Fibroblast of skin of right quadriceps (primary cell): Measurements from ENCODE around the gene TPGS2.
"Not testable (repeated sequence)": the region's sequence is repeated elsewhere in the genome, so short reads cannot be mapped to it uniquely, and the experiment has no call there.

Experiments
- DNase-seq: peaks from one replicate; pipeline ENCODE4 v3.0.0-alpha.2; 2013

The TPGS2 gene

DNA sequence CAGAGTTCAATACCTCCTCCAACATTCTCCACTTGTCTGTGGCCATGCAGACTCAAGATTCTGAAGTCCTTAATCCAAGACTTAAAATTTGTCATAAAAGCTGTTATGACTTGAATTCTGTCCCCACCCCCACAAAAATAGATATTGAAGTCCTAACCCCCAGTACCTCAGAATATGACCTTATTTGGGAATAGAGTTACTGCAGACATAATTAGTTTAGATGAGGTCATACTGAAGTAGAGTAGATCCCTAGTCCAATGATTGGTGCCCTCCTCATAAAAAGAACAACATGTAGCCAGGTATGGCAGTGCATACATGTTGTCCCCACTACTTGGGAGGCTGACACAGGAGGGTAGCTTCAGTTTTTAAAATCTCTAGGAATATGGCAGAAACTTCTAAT, 9.2 kb downstream of the TPGS2 start:
- DNase-seq: no peak

GRCh38 chr18:36818652-36819051, 10.2 kb downstream of the TPGS2 start:
- no peak for DNase-seq

DNA sequence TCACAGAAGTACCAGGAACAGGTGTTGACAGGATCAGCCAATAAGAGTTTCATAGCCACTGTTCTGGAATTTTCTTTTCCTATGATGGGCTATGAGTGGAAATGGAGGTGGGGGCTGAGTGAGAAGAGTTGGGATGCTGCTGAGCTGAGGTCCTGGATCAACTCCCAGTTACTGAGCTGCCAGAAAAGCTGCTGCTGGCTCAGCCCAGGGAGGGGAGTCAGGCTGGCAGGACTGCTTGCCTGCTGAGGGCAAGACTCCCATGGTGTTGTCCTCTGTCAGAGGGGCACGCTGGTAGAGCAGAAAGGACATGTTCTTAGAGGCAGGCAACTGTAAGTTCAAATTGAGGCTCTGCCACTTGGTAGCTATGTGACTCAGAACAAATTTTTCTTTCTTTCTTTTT, 11.8 kb downstream of the TPGS2 start:
- no peak for DNase-seq

- not testable (repeated sequence) for DNase-seq
These were observed 12.7 kb downstream of the TPGS2 start for GRCh38 chr18:36816096-36816495.

DNA sequence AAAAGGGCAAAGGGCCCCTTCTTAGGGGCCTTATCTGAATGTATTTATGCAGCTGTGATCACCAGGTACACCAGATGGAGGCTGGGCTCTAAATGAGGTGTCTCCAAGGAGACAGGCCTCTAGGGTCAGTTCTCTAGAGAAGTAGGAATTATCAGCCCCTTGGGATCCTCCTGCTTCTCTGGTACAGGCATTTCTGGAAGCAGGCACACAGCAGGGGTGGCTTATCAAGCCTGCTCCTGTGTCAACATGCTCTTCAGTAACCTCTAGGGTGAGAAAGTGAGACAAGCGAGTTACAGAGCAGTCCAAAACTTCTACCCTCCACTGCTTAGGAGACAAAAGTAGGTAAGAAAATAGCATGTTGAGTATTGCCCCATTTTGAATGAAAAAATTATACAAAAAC, 13.8 kb downstream of the TPGS2 start:
- DNase-seq: no peak

GRCh38 chr18:36813824-36814223, 15.0 kb downstream of the TPGS2 start:
- no peak for DNase-seq

DNA sequence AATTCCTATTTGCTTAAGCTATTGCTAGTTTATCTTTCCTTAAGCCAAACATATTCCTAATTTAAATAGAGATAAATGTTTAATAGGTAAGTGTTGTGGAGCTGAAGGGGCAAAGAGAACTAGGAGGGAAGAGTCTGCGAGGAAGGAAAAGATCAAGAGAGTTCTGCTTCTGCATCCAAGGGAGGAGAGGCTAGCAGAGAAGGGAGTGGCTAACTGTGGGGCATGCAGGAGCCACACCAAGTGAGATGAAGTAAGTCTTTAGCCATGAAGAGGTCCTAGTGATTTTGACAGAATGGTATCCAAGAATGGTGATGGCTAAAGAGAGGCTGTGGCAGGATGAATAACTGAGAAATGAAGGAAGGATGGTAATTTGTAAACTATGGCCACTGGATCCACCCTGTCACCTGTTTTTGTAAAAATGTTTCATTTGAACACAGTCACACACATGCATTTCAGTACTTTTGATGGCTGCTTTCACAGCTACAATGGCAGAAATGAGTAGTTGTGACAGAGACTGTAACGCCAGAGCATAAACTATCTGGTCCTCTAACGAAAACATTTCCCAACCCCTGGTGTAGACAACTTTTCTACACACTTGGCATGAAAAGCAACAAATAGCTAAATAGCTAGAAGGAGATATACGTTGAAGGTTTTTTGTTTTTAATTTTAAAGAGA, 15.6 kb downstream of the TPGS2 start:
- no peak for DNase-seq

DNA sequence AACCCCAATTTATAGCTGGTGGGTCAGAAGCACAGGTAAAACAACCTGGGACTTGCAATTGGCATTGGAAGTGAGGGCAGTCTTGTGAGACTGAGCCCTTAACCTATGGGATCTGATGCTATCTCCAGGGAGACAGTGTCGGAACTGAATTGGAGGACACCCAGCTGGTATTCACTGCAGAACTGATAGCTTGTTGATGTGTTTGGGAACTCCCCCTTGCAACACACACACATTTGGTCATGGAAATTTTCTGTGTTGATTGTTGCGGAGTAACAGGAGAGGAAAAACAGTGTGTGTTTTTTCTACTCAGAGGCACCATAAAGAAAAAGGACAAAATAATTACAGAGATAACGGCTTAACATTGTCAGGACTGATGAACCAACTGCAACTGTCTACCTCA, 16.1 kb downstream of the TPGS2 start:
- no peak for DNase-seq

- peak; percentile 34 for DNase-seq
These were observed 16.8 kb downstream of the TPGS2 start for GRCh38 chr18:36811955-36812354.

GRCh38 chr18:36811430-36811829, 17.4 kb downstream of the TPGS2 start:
- peak; percentile 63 for DNase-seq

DNA sequence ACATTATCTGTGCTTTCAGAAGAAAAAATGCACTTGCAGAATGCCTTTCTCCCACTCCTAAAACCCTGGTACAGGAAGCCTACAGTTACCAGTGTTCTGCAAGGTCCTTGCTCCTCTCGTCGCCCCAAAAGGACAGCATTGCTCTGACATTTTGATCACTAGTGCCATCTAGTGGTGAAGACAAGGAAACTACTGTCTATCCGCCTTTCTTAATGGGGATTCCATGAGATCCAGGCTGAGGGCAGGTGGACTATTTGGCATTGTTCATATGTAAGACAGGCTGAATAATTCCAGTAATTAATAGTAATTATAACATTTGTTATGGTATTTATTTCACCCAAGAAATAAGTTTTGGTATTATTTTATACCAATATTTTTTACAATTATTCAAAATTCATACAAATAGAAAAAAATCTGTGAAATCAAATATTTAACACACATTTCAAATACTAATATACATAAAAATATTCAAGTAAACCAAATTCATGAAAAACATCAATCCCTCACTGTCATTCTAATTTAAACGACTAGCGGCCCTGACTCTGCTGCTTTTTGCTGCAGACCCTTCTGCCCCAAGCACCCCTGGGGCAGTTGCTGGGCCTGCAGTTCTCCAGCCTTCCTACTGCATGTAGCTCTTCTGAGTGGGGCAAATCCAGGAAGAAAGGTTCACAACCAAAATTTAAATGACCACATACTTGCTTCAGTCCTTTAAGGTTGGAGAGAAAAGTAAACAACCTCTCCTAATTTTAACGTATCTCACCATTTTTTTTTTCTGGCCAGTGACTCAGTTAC, 19.0 kb downstream of the TPGS2 start:
- DNase-seq: peak; percentile 75

- DNase-seq: peak; percentile 91
These were observed 20.1 kb downstream of the TPGS2 start for GRCh38 chr18:36808681-36809080.

GRCh38 chr18:36805105-36805504, 23.7 kb downstream of the TPGS2 start:
- DNase-seq: no peak

DNA sequence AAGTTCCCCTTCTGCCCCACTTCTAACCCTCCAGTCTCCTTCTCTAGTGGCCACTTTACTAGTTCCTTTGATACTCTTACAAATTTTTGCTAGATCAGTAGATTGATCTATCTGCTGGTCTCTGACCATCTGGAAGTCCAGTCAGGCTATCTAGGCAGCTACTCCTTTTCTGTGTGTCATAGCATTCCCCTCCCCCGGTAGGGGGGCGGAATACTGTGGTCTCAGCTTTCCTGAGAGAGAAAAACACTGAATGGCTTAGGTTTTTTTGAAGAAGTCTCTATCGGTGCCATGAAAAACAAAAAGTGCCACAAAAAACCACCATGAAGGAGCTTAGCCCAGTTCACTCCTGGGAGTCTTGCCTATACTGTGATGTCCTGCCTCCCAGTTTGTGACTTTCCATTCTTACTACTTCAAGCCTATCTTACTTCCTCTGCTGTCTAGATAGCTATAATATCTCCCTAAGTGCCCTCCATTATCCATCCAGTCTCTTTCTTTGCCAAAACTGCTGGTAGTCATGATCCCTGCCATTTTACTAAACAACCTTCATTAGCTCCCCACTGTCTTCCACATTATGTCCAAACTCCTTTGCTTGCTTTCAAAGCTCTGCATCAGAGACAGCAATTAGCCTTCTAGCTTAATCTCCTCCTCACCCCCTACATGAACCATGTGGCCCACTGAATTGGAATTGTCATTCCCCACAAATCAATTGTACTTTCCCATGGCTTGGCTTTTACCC, 29.9 kb downstream of the TPGS2 start:
- DNase-seq: no peak

DNA sequence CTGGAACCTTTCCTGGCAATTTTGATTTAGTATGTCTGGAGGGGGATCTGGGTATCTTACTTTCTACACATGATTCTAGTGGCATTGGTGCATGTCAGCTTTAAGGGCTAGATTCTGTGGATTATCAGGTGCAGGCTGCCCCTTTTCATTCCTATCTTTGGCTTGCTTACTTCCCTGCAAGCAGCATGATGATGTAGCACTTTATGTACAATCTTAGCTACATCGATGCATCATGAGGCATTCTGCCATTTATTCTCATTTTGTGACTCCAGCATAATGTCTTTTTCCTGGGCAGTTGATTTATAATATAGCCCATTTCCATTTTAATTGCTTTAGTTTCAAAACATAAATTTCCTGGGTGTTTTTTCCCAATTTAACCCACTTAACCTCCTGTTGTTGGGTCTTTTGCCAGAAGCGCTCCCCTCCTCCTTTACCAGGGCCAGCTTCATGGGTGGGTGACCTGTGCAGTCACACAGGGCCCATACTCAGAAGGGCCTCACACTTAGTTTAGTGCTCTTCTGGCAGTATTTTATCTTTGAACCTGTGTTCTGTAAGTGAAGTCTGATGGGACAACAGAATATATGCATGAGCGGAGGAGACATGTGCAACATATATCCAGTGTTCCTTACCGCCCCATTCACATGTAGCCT, 36.0 kb downstream of the TPGS2 start:
- DNase-seq: no peak

GRCh38 chr18:36786686-36787085, 42.1 kb downstream of the TPGS2 start:
- DNase-seq: peak; percentile 83

GRCh38 chr18:36783792-36784191, 45.0 kb downstream of the TPGS2 start:
- no peak for DNase-seq

GRCh38 chr18:36782710-36783109, 46.1 kb downstream of the TPGS2 start:
- no peak for DNase-seq

GRCh38 chr18:36780748-36781147, 48.1 kb downstream of the TPGS2 start:
- peak; percentile 33 for DNase-seq

- no peak for DNase-seq
These were observed 51.2 kb downstream of the TPGS2 start for GRCh38 chr18:36777566-36777965.

GRCh38 chr18:36776650-36777049, 52.2 kb downstream of the TPGS2 start:
- no peak for DNase-seq

DNA sequence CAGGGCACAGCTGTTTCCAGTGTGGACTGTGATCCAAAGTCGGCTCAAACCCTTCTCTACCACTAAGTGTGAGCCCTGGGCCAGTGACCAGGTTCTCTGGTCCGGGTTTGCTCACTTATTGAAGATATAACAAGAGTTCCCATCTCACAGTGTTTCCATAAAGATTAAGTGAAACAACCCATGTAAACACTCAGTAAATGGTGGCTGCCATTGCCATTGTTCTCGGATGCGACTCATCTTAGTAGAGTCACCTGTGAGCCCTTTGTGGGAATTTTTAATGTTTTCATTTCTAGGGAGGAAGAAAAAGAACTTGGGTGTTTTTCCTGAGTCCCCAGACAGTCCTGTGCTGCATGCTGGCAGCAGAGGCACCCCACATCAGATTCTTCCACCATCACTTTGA, 53.4 kb downstream of the TPGS2 start:
- DNase-seq: no peak

- peak; percentile 66 for DNase-seq
These were observed 56.5 kb downstream of the TPGS2 start for GRCh38 chr18:36772241-36772723.
